GM18873 (cell line): ENCODE data around the gene NFIX.

Experiments
- ATAC-seq: cut with Tn5 transposase; IDR thresholded peaks from one replicate; pipeline ENCODE4 v1.9.1; 2021; ENCODE audit warnings: mild to moderate bottlenecking, moderate library complexity, moderate number of reproducible peaks; ENCODE audit not compliant: unreplicated experiment, low FRiP score

The NFIX gene

GRCh38 chr19:13117772-13118423, 122.6 kb downstream of the NFIX start, which contains the start of gene NACC1:
TSS of gene NACC1 (plus strand) at chr19:13118264. CDS start at chr19:13135208, 16,944 bp downstream.
- peak; percentile 37 for ATAC-seq

DNA sequence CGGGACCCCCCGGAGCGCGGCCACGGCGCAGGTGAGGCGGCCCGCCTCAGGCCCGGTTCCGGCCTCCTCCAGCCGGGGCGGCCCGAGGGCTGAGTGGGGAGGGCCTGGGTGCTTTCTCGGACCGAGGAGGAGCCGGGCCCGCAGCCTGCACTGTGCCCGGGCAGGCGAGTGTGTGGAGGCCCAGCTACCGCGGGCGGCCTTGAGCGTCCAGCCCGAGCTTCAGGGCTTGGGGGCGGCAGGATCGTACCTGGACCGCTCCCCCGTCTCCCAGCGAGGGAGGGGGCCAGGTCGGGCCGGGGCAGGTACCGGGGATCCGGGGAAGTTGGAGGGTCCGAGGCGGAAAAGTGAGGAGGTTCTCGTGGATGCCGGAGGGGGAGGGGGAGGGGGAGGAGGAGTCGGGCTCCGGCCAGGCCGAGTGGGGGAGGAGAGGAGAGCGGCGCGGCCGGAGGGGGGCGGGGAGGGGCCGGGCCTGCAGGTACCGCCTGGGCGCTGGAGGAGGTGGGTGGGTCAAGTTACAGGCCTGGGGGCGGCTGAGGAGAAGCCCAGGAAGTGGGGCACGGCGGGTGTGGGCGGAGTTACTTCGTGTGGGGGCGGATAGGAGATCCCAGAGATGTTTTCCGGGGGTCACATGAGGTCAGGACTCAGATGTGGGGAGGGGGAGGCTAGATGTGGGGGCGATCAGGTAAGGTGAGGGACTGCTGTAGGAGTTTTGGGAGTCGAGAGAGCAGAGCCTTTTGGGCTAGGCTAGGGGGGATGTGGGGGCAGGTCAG, 123.3 kb downstream of the NFIX start:
- no peak for ATAC-seq

DNA sequence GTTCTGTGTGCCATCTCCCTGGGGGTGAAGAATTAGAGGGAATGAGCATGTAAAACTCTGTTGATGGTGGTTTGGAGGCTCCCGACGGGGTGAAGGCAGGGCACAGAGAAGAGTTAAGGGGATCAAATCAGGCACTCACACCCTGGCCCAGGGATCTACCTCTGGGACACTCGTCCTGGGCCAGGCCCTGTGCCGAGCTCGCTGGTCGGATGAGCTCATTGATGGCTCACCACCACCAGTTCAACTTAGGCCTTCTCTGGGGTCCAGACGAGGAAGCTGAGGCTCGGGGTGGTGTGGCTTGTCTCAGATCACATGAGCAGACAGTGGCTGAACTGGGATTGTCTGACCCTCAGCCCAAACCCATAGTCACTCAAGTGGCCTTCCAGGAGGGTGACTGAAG, 124.4 kb downstream of the NFIX start:
- ATAC-seq = no peak

- no peak for ATAC-seq
Observed at GRCh38 chr19:13120031-13120430, 124.8 kb downstream of the NFIX start.

DNA sequence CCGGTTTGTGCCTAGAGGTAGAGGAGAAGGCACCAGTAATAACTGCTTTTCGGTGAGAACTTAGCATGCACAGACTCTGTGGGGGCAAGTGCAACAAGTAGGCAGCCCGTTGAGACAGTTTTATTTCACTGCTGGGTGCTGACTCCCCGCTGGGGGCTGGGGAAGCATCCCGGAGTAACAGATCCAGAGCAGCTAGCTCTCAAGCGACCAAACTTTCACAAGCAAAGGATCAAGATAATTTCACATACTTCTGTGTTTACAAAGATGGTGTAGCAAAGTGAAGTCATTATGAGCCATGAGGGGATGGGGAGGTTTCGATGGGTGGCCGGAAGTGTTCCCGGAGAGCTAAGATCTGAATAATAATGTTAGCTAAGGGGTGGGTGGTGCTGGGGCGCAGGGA, 125.5 kb downstream of the NFIX start:
- ATAC-seq = no peak

DNA sequence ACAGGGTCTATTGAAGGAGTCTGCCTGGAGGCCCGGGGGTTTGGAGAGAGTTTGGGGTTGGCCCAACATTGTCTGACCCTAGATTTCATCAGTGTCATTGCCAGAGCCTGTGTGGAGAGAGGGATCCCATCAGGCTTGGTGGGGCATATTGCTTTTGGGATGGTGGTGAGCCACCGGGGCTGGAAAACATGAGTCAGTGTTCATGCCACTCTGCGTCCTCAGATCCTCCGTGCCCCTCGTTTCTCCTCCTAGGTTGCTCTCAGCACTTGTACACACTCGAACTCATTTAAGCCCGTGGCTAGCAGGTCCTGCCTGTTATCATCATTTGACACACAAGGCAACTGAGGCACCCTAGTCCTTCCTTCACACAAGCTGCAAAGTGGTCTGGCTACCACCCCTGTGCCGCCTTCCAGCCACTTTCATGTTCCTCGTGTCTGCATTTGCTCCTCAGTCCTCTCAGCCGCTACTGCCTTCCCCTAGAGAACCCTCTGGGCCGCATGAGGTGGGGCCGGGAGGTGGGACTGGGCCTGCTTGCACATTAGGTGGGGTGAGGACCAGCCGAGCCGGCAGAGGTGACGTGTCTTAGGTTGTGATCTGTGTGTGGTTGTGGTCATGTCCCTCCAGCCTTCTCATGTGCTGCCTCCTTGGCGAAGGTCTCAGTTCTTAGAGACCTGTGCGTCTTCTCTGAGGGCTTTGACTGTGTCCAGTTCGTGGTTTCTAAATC, 126.4 kb downstream of the NFIX start:
- ATAC-seq = no peak

- ATAC-seq = no peak
Observed at GRCh38 chr19:13122275-13122878, 127.1 kb downstream of the NFIX start.

GRCh38 chr19:13122980-13123957, 128.0 kb downstream of the NFIX start:
- ATAC-seq = no peak

GRCh38 chr19:13127051-13127450, 131.8 kb downstream of the NFIX start:
- ATAC-seq = no peak

DNA sequence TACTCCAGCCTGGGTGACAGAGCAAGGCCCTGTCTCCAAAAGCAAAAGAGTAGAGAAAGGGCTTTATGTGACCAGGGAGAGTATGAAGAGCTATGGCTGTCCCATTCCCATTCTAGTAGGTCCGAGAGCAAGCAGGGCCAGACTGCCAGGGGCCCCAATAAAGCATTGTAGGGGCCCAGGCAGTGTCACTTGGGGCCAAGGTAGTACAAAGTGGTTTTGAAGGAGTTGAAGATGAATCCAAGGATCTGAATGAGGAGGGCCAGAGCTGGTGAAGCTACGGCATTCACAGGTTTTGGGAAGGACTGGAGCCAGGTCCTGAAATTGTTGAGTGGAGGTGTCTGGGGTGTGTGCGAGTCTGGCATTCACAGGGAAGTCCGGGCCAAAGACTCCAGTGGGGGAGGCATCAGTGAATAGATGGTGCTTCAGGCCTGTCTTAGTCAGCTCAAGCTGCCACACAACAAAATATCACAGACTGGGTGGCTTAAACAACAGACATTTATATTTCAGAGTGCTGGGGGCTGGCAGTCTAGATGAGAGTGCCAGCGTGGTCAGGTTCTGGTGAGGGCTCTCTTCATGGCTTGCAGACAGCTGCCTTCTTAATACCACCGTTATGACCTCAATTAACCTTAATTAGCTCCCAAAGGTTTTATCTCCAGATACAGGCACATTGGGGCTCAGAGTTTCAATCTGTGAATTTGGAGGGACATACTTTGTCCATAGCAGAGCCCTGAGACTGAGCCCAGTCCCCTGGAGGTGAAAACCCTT, 132.7 kb downstream of the NFIX start:
- no peak for ATAC-seq

GRCh38 chr19:13128583-13128982, 133.3 kb downstream of the NFIX start:
- ATAC-seq = no peak

DNA sequence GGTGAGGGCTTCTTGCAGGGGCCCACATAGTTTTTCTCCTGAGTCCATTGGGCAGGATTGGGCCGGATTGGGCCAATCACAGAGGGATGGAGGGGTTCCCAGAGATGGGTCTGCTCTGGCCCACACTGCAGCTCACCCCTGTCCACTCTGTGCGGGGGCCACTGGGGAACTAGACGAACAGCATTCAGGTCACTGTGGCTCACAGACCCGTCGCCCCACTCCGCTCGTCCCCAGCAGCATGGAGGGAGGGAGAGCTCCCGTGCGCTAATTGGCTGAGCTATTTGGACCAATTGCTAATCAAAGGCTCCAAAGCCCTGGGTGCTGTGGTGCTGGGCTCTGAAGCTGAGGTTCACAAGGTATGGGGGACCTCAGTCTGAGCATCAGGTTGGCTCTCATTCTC, 134.1 kb downstream of the NFIX start:
- no peak for ATAC-seq

DNA sequence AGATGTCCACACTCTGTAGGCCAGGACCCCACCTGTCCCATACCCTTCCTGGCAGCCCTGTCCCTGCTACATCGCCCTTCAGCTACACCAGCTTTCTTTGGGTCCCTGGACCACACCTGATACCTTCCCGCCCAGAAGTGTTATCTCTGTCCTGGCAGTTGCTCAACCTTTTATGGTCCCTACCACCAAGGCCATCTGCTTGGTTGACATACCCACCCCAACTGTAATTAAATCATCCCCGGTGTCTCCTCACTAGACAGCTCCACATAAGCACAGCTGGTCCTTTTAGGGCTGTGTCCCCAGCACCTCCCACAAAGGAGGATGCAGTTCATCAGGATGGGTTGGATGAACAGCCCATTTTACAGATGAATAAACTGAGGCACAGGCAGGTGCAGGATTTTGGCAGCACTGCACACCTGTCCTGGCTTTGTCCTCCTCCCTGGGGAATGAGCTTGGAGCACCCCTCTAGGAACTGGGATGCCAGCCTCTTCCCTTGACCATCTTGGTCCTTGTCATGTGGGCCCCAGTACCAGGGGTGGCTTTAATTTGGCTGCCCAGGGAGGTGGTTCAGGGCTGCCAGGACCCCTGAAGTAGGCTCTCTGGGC, 135.7 kb downstream of the NFIX start:
- no peak for ATAC-seq

DNA sequence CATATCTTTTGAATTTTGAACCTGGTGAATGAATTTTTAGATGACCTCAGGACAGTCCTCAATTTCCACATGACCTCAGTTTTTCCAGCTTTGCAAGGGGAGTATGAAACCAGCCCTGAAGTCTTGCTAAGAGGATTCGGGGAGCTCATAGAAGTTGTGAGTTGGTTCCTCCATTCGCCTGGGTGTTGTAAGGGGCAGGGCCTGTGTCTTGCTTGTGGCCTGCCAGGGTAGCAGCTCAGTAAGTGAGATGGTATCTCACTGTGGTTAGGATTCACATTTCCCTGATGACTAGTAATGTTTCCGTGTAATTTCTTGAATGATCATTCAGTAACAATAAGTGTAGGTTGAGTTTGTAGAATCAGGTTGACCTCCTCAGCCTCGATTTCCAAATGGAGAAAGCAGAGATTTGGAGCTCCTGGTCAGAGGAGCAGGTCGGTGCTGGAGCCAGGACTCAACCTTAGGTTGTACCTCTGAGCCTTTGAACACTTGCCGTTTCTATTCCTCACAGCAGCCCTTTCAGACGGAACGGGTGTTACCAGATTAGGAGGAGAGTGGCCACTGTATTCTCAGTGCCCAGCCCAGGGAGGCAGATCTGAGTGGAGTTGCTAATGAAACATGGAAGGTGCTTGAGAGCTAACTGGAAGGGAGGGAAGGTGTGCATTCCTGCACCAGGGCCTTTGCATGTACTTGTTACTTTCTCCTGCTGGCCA, 137.4 kb downstream of the NFIX start:
- no peak for ATAC-seq

- no peak for ATAC-seq
Observed at GRCh38 chr19:13133241-13133870, 138.1 kb downstream of the NFIX start.

DNA sequence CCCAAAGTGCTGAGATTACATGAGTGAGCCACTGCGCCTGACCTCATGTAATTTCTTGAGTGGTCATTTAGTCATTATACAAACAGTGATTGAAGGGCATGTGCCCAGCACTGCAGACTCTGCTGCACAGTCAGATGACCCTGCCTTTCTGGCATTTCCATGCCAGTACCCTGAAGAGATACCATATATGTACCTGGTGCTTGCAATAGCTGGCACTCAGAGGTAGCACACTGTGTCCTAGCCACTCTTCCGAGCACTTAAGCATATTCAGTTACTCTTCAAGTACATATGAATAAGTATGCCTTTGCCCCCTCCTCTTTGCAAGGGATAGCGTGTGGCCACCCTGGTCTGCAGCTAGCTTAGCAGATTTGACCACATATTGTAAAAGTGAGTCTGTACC, 139.4 kb downstream of the NFIX start:
- no peak for ATAC-seq
